Measurements from ENCODE around the gene GPR62.
A peak's percentile ranks its signal among the peaks of the same experiment; 100 is the strongest.

Gene GPR62

DNA sequence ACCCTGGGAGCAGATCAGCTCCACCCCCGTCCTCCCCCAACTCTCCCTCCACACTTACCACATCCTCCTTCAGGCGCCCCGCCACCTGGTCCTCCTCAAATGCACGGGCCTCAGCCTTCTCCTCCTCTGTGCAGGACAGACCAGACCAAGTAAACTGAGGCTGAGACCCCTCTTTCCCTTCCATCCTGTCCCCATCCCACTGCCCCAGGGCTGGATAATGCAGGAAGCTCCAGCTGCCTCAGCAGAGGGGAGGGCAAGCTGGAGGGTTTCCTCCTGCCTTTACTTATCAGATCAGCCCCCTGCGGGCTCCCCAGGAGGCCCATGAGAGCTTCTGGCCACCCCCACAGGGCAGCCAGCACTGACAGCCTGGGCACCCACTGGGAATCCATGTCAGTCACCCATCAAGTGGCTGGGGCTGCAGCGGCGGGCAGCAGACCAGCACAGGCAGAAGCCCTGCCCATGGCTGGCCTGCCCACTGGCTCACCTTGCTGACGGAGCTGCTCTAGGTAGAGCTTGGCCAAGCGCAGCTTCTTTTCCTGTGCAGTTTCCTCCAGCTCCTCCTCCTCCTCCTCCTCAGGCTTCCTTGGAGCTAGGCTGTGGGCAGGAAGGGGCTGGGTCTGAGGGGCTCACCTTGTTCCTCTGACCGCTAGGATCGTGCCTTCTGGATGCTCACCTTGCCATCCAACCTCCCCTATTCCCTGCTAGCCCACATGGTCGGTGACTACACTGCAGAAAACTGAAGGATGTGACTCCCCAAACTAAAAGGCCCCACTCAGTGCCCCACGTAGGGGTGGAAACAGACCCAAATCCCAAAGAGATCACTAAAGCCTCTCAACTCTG, 17.4 kb upstream of the GPR62 start:
- no peak for DNase-seq

DNA sequence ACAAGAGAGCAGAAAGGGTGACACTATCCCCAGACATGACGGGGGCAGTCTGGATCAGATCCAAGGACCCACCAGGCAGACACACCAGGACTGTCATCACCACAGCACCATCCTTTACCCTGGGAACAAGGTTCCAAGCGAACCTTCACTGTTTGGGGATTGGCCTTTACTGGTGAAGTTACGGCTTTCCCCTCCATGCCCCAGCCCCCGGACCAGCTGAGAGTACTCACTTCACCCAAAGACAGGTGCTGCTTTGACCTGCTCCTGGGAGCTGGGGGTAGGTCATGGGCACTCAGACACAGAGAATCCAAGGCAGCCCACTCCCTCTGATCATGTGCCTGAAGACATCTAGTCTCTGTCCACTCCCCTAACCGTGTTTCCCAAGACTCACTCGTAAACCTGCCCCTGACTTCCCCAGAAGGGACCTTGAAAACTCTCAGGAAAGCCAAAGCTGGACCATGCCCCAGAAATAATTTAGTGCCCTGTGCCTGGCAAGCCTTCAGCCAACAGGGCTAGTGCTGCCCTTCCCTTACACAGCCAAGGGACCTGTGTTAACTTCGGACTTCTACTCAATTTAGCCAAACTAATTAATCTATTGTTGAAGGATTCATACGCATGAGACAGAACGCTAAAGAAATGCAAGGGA, 16.3 kb upstream of the GPR62 start:
- DNase-seq = no peak

DNA sequence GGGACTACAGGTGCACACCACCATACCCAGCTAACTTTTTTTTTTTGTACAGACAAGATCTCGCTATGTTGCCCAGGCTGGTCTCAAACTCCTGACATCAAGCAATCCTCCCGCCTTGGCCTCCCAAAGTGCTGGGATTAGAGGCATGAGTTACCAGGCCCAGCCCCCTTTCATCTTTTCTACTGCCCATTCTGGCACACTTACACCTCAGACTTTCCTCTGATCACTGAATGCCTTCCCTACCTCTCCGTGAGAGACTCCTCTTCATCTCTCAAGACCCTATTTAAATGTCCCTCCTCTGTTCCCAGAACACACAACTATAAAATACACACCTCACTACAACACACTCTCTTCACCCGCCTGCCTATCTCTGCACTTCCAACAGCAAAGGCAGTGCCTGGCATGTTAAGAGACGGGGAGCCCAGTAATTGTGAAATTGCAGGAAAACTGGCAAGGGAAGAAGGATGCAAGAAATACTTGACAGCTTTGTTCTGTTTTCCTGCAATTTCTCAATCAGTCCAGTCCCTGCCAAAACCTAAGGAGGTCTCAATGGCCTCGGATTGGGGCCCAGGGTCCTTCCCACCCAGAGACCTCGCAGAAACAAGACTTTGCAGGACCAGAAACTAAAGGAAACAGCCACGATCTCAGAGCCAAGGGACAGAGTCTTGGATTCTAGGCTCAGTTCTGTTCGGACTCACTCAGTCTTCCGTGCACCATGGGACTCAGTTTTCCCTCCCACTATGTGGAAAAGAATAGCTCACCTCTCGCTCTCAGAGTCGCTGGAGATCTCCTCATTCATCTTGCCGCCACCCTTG, 14.3 kb upstream of the GPR62 start:
- DNase-seq = no peak

DNA sequence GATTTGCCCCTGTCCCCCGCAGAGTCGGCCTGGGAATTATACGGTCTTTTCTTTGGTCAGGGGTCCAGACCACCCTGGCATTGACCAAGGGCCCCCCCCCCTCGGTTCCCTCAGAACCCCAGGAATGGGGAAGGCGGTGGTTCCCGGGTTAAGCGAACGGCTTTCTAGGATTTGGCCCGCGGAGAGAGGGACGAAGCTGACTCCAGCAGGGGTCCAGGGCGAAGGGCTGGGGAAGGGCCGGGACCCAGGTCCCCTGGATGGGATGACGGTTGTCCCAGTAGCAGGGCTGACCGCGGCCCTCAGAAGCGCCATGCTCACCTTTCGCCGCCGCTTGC, 13.8 kb upstream of the GPR62 start:
- DNase-seq = no peak

DNA sequence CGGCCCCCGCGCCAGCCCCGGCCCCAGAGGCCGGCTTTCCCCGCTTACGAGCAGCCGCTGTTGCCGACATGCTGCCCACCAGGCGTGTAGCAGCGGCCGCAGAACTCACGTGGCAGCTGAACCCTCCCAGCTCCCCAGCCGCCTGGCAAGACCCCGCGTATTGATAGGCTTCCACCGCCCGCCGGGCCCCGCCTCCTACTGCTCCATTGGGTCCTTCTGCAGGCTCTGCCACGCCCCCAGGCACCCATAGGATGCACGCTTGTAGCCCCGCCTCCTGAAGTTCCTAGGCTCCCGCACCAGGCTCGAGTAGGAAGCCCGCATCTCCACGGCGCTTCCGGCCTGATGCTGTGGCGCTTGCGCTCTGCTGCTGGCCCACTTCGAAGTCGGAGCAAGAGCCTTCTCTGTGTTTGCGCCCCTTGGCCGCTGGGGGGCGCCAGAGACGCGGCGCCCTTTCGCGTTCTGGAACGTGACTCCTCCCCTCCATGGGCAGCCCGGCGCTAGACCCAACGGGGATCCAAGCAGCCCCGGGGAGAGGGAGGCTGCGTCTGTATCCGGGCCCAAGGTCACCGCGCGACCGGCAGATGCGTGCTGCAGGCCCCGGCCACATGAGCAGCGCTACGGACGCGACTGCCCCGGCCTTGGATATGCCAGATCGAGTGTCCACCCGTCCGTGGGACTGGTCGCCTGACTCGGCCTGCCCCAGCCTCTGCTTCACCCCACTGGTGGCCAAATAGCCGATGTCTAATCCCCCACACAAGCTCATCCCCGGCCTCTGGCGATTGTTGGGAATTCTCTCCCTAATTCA, 13.2 kb upstream of the GPR62 start, which contains the start of the genes PARP3 and RRP9:
Gene PARP3, plus strand, starts transcription at position 566 of the 805 bp plus-strand sequence. CDS start 993 bp downstream, outside the sequence.
Gene RRP9, minus strand, starts transcription at position 107 of the 805 bp plus-strand sequence. Its CDS starts 37 bp downstream, at position 70.
- DNase-seq = peak; percentile 81 to 100 (median 100)

DNA sequence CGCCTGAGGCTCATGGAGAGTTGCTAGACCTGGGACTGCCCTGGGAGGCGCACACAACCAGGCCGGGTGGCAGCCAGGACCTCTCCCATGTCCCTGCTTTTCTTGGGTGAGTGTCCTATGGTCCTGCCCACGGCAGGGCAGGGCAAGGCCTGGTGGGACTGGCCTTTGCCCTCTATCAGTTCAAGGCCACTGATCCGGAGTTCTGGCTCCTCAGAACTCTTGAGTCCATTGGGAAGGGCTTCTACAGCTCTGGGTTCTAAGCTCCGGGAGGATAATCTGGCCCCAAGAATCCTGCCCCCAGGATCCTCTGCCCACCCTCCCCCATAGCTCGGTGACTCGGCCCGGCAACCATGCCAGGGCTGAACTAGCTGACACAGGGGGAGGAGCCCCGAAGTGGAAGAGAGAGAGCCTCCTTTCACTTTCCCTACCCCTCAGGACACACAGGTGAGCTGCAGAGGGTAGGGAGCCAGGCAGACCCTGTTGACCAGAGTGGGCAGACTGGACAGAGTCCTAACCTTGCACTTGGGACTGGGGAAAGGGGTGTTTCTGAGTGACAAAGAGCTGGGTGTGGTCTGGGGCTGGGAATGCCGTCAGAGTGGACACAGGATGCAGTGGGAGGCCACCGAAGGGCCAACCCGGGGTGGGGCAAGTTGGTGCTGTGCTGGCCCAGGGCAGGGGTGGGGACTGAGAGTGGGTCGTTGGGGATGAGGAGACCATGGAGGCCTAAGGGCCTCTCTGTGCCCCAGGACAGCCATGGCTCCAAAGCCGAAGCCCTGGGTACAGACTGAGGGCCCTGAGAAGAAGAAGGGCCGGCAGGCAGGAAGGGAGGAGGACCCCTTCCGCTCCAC, 12.4 kb upstream of the GPR62 start:
- peak in 1 of 56 donors; percentile 9 for DNase-seq

DNA sequence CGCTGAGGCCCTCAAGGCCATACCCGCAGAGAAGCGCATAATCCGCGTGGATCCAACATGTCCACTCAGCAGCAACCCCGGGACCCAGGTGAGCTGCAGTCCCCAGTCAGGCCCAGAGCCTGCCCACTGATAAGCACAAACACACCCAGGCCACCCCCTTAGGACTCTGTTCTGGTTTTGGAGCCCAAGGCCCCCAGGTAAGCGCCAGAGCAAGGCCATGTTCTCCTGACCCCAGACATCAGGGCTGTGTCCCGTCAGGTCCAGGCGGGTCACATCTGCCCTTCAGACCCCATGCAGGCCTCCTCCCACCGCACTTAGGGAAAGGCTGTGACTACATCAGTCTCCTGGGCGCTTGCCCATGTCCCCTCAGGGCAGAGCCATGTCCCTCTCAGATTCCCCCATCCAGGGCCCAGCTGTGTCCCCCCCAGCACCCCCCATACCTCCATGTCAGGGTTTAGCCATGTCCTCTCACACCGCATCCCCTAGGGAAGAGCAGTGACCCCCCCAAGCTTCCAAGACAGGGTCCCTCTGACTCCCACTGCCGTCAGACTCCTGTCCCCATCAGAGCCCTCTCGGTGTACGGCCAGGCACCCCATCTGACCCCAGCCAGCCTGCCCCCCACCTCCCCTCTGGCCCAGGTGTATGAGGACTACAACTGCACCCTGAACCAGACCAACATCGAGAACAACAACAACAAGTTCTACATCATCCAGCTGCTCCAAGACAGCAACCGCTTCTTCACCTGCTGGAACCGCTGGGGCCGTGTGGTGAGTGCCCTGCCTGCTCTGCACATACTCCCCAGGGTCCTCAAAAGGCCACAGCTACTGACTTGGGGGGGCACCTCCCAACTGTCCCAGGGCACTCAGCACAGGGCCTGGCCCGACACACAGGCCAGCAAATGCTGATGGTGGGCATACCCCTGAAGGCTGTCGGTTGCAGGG, 11.5 kb upstream of the GPR62 start:
- DNase-seq = no peak

DNA sequence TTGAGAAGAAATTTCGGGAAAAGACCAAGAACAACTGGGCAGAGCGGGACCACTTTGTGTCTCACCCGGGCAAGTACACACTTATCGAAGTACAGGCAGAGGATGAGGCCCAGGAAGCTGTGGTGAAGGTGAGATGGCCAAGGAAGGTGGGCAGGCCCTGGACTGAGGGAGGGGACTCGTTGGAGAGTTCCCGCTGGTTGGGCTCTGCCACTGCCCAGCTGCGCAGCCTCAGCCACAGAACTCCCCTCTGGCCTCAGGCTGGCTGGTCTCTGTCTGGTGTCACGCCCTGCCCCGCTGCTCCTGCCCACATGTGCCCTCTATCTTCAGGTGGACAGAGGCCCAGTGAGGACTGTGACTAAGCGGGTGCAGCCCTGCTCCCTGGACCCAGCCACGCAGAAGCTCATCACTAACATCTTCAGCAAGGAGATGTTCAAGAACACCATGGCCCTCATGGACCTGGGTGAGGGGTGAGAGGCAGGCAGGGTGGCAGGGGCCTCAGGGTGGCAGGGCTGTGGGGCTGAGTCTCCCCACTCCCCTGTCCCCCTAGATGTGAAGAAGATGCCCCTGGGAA, 10.6 kb upstream of the GPR62 start:
- DNase-seq = no peak

DNA sequence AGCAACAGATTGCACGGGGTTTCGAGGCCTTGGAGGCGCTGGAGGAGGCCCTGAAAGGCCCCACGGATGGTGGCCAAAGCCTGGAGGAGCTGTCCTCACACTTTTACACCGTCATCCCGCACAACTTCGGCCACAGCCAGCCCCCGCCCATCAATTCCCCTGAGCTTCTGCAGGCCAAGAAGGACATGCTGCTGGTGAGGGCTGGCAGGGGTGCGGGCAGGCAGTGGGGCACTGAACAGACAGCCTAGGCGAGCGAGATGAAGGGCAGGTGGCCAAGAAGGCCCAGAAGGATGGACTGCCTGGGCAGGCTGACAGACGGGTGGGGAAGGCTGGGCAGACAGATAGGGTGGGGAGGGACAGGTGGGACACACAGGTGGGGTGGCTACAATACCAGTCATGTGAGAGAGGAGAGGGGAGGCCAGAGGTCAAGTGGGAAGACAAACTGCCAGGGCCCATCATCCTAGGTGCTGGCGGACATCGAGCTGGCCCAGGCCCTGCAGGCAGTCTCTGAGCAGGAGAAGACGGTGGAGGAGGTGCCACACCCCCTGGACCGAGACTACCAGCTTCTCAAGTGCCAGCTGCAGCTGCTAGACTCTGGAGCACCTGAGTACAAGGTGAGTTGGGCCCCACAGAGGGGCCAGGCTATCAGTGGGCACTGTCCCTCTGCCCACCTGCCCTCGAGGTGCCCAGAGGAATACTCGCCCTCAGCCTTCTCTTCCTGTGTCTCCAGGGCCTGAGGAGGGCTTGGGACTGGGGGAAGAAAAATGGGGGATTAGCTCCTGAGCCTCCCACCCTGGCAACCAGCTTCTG, 9.9 kb upstream of the GPR62 start:
- DNase-seq = no peak

DNA sequence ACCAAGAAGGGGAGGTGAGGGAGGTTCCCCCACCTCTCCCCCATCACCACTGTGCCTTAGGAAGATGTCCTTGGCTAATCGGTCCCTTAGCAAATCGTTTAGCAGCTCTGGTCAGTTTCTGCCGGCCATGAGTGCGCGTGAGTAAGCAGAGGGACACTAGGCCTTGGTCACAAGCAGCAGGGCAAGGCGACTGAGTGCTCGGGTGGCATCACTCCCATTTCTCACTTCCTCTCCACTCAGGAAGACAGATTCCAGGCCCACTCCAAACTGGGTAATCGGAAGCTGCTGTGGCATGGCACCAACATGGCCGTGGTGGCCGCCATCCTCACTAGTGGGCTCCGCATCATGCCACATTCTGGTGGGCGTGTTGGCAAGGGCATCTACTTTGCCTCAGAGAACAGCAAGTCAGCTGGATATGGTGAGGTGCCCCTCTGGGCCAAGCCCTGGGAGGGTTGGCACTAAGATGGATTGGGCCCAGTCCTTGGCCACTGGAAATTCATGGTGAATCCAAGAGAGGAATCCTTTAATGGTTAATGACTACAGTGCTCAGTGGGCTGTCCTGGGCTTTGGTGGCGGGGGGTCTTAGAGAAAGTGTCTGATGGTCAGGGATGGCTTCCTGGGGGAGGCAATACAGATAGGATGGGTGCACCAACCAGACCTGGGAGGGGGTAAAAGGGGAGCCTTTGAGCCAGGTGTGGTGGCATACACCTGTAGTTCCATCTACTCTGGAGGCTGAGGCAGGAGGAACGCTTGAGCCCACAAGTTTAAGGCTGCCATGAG, 9.1 kb upstream of the GPR62 start:
- no peak for DNase-seq

DNA sequence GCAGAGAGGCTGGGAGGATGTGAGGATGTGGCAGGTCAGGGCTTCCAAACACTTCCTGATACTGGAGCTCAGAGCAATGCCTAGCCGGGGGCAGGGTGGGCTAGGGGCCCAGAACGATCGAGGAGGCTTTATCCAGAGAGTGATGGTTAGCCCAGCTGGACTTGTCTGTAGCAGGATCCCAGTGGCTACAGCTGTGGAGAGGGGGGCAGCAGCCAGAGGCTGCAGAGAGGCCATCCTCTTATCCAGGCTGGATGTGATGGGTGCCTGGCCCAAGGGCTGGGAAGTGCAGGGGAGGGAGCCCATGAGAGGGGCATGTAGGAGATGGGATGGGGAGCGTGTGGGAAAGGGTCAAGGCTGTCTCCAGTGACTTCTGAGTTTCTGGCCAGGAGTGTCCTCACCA, 8.4 kb upstream of the GPR62 start:
- no peak for DNase-seq

DNA sequence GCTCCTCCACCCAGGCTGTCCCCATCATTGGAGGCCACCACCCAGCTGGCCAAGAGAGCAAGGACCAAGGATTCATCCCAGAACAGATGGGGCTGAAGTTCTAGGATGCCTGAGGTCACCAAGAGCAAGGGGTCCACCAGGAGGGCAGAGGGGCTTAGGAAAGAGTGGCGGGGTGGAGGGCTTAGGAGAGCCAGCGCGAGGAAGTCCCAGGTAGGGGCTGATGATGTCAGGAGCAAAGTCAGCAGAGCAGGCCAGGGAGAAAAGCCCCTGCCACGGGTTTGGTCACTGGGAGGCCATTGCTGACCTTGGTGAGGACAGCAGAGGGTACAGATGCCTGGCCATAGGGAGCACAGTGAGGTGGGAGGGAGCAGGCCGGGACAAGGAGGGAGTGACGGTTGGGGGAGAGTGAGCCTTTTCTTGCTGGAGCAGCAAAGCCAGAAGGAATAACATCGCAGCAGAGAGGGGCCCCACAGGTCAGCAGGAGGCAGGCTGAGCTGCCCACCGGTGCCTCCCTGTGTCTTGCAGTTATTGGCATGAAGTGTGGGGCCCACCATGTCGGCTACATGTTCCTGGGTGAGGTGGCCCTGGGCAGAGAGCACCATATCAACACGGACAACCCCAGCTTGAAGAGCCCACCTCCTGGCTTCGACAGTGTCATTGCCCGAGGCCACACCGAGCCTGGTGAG, 7.8 kb upstream of the GPR62 start:
- no peak for DNase-seq

DNA sequence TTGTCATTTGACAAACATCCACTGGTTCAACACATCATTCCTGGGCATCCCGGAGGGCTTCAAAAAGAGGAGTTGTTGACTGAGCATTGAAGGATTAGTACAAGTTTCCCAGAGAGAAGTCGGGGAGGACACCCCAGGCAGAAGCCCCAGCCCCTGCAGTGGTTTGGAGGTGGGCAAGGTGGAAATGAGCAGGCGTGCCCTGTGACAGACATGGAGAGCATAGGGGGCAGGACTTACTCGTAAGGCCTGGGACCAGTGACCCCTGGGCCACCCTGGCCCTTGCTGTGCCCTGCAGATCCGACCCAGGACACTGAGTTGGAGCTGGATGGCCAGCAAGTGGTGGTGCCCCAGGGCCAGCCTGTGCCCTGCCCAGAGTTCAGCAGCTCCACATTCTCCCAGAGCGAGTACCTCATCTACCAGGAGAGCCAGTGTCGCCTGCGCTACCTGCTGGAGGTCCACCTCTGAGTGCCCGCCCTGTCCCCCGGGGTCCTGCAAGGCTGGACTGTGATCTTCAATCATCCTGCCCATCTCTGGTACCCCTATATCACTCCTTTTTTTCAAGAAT, 7.1 kb upstream of the GPR62 start:
- DNase-seq = no peak

DNA sequence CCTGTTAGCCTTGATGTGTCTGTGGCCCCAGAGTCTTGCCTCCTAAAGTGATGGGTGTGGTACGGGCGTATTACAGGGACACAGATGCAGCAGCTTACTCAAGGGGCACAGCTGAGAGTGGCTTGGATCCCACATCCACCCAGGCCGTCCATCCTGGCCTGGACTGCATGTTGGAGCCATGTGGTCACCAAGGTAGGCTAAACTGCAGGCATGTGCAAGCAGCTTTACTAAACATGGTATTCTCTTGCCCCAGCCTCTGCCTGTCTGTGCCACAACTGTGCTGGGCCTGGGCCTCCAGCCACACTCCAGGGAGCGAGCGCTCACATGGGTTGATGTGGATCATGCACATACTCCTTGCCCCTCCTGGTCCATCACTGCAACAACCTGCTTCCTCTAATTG, 6.1 kb upstream of the GPR62 start:
- no peak for DNase-seq

DNA sequence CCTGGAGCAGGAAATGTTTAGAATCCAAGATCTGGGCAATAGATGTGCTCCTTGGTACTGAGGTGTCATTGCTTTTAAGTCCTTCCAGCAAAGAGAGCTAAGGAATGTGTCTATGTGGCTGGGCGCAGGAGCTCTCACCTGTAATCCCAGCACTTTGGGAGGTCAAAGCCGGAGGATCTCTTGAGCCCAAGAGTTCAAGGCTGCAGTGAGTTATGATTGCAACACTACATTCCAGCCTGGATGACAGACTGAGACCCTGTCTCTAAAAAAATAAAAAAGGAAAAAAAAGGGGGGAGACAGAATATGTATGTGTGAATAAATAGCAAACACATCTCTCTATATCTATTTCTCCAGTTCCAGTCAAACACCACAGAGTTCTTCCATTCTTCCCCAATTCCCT, 4.3 kb upstream of the GPR62 start:
- no peak for DNase-seq

DNA sequence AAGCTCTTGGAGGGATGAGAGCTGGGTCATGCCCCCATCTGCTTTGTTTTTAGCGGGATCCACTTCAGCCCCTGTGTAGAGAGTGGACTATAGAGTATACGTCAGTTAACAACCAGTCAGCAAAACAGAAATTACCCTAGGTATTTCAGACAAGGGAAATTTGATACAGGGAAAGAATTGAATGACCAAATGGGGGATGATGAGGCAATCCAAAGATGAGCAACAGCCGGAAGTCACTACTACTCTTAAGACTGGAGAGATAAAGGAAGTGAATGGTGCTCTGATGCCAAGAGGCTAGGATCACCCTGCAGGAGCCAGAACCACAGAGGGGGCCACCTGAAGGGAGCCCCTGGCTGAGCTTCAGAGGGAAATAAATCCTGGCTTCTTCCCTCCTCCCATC, 1.7 kb upstream of the GPR62 start:
- DNase-seq = no peak

Data from amygdala (tissue), 56 donors.